ENCODE data around the gene ARL16. TPM values are rescaled to one million over a fixed set of nuclear protein-coding genes. Genes with fewer than 3 reads are reported as not detected.

The ARL16 gene
- total and polyA plus RNA-seq, 5 donors, result 13.2 to 24.4 (median 18.2) TPM

DNA sequence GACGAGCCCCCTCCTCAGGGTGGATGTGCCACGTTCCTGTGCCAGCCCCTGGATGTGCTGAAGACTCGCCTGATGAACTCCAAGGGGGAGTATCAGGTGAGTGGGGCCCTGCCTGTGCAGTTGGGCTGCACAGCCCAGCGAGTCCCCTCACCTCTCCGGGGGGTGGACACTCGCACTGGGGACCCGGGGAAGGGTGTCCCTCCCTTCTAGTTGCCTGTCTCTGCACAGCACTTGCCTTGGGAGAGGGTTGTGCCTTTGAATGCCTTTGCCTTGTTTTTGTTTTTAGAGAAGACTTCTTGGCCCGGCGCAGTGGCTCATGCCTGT lies 34.1 kb upstream of the ARL16 start:
- H3K4me3 ChIP-seq (ENCODE audit: low read length), result no peak overlapping the region
- DNase-seq, result no peak
- WGBS, result 96% methylated on average over 9 of the region's 9 CpGs
- intact Hi-C loops (cut with DNase I), result no loop called here
- H3K27ac ChIP-seq (ENCODE audit: low read length), result no peak overlapping the region
- no peaks in the 10 kb centered on the region for H3K4me1 ChIP-seq (ENCODE audit: control insufficient read depth, insufficient read depth, low read length)
- no peaks in the 10 kb centered on the region for H3K27me3 ChIP-seq (ENCODE audit: control insufficient read depth, insufficient read depth)
- no peak for ATAC-seq
- H3K9me3 ChIP-seq (ENCODE audit: control insufficient read depth, low read length), result no peaks in the 10 kb centered on the region

DNA sequence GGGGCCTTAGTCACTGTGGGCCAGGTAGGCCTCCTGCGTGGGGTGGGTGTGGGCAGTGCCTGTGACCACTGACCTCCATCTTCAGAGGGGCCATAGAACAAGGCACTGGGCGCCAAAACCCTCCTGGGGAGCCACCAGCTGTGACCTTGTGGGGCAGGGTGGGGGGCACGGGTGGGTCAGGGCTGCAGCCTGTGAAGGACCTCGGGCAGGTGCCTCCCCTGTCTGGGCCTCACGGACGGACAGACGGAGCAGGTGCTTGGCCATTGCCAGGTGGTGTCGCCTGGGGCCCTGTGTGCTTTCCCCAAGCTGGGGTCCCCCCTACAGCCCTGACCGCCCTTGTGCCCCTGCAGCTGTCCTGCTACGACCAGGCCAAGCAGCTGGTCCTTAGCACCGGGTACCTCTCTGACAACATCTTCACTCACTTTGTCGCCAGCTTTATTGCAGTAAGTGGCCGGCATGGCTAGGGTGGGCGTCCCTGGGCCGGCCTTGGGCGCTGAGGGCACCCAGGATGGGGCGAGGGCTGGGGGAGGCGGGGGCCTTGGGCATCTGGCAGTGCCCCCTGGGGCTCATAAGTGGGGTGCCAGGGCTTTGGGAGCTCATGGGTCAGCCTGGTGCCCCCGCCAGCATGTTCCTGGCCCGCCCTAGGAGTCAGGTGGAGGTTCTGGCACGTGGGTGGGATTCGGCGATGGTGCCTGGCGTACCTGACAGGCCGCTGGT lies 33.6 kb upstream of the ARL16 start:
- no peak for ATAC-seq
- H3K27me3 ChIP-seq (ENCODE audit: control insufficient read depth, insufficient read depth), result no peaks in the 10 kb centered on the region

DNA sequence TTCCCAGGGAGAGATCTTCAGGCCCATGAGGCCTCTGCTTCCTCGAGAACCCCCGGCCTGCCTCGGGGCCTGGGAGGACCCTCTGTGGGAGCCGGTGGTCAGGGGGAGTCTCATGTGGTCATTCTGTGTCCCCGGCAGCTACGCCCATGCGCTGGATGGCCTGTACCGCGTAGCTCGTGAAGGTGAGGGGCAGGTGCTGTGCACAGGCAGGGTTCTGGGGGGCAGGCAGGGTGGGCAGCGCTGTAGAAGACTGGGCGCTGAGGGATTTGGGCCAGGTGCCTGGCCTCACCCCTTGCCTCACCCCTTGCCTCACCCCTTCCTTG lies 33.0 kb upstream of the ARL16 start:
- intact Hi-C loops (cut with DNase I), result no loop called here
- no peaks in the 10 kb centered on the region for H3K9me3 ChIP-seq (ENCODE audit: control insufficient read depth, low read length)
- WGBS, result 94% methylated on average over 12 of the region's 12 CpGs

More for the DNA sequence above, 33.6 kb upstream of the ARL16 start:
- H3K4me1 ChIP-seq (ENCODE audit: control insufficient read depth, insufficient read depth, low read length), result no peaks in the 10 kb centered on the region
- H3K9me3 ChIP-seq (ENCODE audit: control insufficient read depth, low read length), result no peaks in the 10 kb centered on the region
- no peak overlapping the region for H3K4me3 ChIP-seq (ENCODE audit: low read length)
- intact Hi-C loops (cut with DNase I), result no loop called here
- DNase-seq, result no peak
- H3K27ac ChIP-seq (ENCODE audit: low read length), result no peak overlapping the region
- WGBS, result 94% methylated on average over 25 of the region's 25 CpGs

DNA sequence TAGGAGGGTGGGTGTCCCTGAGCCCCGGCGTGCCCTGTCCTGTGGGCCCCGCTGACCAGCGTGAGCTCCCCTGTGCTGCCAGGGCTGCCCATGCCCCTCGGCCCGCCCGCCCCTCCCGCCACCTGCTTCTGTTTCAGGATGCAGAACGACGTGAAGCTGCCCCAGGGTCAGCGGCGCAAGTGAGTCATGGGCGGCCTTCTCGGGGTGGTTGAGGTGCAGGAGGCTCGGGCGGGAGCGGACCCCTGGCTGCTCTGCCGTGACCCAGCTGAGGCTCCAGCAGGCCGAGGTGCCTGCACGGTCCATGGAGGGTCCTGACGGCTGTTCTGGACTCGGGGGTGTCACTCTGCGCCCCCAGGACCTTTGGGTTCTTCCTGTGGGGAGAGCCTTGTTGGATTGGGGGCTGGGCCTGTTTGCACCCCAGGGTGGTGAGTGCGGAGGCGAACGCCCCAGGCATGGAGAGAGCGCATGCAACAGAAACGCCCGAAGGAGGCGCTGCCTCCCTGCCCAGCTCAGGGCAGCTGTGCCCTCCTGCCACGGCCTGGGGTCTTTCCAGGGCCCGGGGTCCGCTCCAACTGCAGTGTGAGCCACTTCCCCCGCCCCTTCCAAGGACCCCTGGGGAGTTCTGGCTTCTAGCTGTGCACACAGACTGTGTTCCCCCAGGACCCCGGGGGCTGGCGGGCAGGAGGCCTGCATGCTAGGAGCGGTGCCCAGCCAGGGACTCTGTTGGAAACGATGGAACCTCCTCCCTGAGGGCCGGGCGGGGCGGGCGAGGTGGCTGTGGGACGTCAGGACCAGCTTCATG lies 32.5 kb upstream of the ARL16 start:
- H3K4me1 ChIP-seq (ENCODE audit: control insufficient read depth, insufficient read depth, low read length), result peaks cover 3% of the 10 kb centered on the region
- DNase-seq, result peak in 1 of 3 donors; percentile 53
- intact Hi-C loops (cut with DNase I), result no loop called here
- no peak overlapping the region for H3K4me3 ChIP-seq (ENCODE audit: low read length)
- ATAC-seq, result no peak
- H3K27me3 ChIP-seq (ENCODE audit: control insufficient read depth, insufficient read depth), result no peaks in the 10 kb centered on the region
- H3K9me3 ChIP-seq (ENCODE audit: control insufficient read depth, low read length), result no peaks in the 10 kb centered on the region
- 90% methylated on average over 43 of the region's 43 CpGs for WGBS
- H3K27ac ChIP-seq (ENCODE audit: low read length), result no peak overlapping the region

More for the DNA sequence above, 33.0 kb upstream of the ARL16 start:
- H3K27me3 ChIP-seq (ENCODE audit: control insufficient read depth, insufficient read depth), result no peaks in the 10 kb centered on the region
- no peak for DNase-seq
- no peak overlapping the region for H3K4me3 ChIP-seq (ENCODE audit: low read length)
- H3K27ac ChIP-seq (ENCODE audit: low read length), result no peak overlapping the region
- ATAC-seq, result no peak
- no peaks in the 10 kb centered on the region for H3K4me1 ChIP-seq (ENCODE audit: control insufficient read depth, insufficient read depth, low read length)

- no peak for ATAC-seq
- Histone ChIP-seq H3K4me1 (ENCODE audit: control insufficient read depth, insufficient read depth, low read length) (peaks cover 8% of the 10 kb centered on the region), H3K4me3 (ENCODE audit: low read length) (no peak overlapping the region), H3K27me3 (ENCODE audit: control insufficient read depth, insufficient read depth) (no peaks in the 10 kb centered on the region), H3K27ac (ENCODE audit: low read length) (no peak overlapping the region), H3K9me3 (ENCODE audit: control insufficient read depth, low read length) (no peaks in the 10 kb centered on the region)
- DNase-seq, result no peak
- intact Hi-C loops (cut with DNase I), result no loop called here
- WGBS, result 90% methylated on average over 32 of the region's 32 CpGs
Measured at GRCh38 chr17:81715107-81715871, 31.7 kb upstream of the ARL16 start.

GRCh38 chr17:81714412-81715106 lies 31.0 kb upstream of the ARL16 start:
- Histone ChIP-seq H3K4me3 (ENCODE audit: low read length) (no peak overlapping the region), H3K27me3 (ENCODE audit: control insufficient read depth, insufficient read depth) (no peaks in the 10 kb centered on the region), H3K27ac (ENCODE audit: low read length) (no peak overlapping the region), H3K9me3 (ENCODE audit: control insufficient read depth, low read length) (no peaks in the 10 kb centered on the region), H3K4me1 (ENCODE audit: control insufficient read depth, insufficient read depth, low read length) (peaks cover 8% of the 10 kb centered on the region)
- no peak for DNase-seq
- ATAC-seq, result no peak
- 94% methylated on average over 39 of the region's 39 CpGs for WGBS
- intact Hi-C loops (cut with DNase I), result no loop called here

GRCh38 chr17:81713556-81714411 lies 30.2 kb upstream of the ARL16 start:
- no peak overlapping the region for H3K4me3 ChIP-seq (ENCODE audit: low read length)
- no peak overlapping the region for H3K27ac ChIP-seq (ENCODE audit: low read length)
- H3K9me3 ChIP-seq (ENCODE audit: control insufficient read depth, low read length), result no peaks in the 10 kb centered on the region
- ATAC-seq (no peak), DNase-seq (no peak)
- H3K27me3 ChIP-seq (ENCODE audit: control insufficient read depth, insufficient read depth), result no peaks in the 10 kb centered on the region
- WGBS, result 80% methylated on average over 36 of the region's 36 CpGs
- H3K4me1 ChIP-seq (ENCODE audit: control insufficient read depth, insufficient read depth, low read length), result peaks cover 8% of the 10 kb centered on the region
- intact Hi-C loops (cut with DNase I), result no loop called here

GRCh38 chr17:81713004-81713555 lies 29.5 kb upstream of the ARL16 start:
- intact Hi-C loops (cut with DNase I), result no loop called here
- H3K27me3 ChIP-seq (ENCODE audit: control insufficient read depth, insufficient read depth), result no peaks in the 10 kb centered on the region
- DNase-seq, result peak in 1 of 3 donors; percentile 46
- peaks cover 8% of the 10 kb centered on the region for H3K4me1 ChIP-seq (ENCODE audit: control insufficient read depth, insufficient read depth, low read length)
- no peaks in the 10 kb centered on the region for H3K9me3 ChIP-seq (ENCODE audit: control insufficient read depth, low read length)
- H3K27ac ChIP-seq (ENCODE audit: low read length), result no peak overlapping the region
- no peak for ATAC-seq
- peak overlapping the region; percentile 82 for H3K4me3 ChIP-seq (ENCODE audit: low read length)
- 40% methylated on average over 18 of the region's 18 CpGs for WGBS

GRCh38 chr17:81712468-81713003 lies 28.9 kb upstream of the ARL16 start:
- Histone ChIP-seq H3K4me1 (ENCODE audit: control insufficient read depth, insufficient read depth, low read length) (peaks cover 8% of the 10 kb centered on the region), H3K9me3 (ENCODE audit: control insufficient read depth, low read length) (no peaks in the 10 kb centered on the region), H3K4me3 (ENCODE audit: low read length) (peak overlapping the region; percentile 82), H3K27me3 (ENCODE audit: control insufficient read depth, insufficient read depth) (no peaks in the 10 kb centered on the region), H3K27ac (ENCODE audit: low read length) (no peak overlapping the region)
- ATAC-seq, result peak; percentile 2 to 12
- intact Hi-C loops (cut with DNase I), result no loop called here
- DNase-seq, result peak in 1 of 3 donors; percentile 76
- WGBS, result 3% methylated on average over 41 of the region's 41 CpGs
